GM12801 (cell line): ENCODE data around the gene PPP3CB.

Experiments
- CTCF ChIP-seq: IDR thresholded peaks from one replicate; pipeline ENCODE4 v1.5.1; 2011; ENCODE audit warnings: control low read depth; ENCODE audit not compliant: insufficient read length; ENCODE audit errors: extremely low read depth

Gene PPP3CB

GRCh38 chr10:73406846-73407245 is 89.0 kb downstream of the PPP3CB start:
- TF ChIP-seq CTCF, result no peak

DNA sequence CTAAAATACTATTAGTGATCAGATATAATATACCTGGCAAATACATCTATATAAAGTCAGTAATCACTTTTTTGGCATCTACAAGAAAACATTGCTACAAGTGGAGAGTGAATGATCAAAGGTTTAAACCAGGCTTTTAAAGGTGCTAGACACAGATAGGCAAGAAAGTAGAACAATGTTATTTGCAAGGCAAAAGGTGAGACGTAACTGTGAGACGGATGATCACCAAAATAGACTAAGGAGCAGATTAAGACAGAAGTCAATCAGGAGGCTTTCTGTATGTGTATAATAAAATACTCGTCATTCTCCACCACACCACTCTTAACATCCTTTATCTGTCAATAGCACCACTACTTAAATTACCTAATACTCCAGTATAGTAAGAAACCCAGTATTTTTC is 90.3 kb downstream of the PPP3CB start:
- TF ChIP-seq CTCF, result no peak

GRCh38 chr10:73404690-73405089 is 91.1 kb downstream of the PPP3CB start:
- TF ChIP-seq CTCF, result no peak

GRCh38 chr10:73401636-73402035 is 94.2 kb downstream of the PPP3CB start:
- TF ChIP-seq CTCF, result no peak

DNA sequence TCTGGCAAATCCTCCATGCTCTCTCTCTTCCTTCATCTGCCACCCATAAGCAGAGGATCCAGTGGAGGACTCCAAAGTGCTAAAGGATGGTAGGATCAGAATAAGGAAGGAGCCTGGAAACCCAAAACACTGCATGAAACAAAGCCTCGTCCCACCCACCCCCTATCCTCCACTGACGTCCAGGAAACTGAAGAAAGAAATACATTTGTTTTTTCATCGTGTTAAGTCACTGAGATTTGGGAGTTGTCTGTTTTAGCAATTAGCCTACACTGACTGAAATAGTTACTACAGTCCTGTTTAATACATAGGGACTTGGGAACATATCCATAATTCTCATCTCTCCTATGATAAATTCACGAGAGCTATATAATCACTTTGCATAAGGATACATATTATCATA is 96.8 kb downstream of the PPP3CB start:
- TF ChIP-seq CTCF, result no peak

DNA sequence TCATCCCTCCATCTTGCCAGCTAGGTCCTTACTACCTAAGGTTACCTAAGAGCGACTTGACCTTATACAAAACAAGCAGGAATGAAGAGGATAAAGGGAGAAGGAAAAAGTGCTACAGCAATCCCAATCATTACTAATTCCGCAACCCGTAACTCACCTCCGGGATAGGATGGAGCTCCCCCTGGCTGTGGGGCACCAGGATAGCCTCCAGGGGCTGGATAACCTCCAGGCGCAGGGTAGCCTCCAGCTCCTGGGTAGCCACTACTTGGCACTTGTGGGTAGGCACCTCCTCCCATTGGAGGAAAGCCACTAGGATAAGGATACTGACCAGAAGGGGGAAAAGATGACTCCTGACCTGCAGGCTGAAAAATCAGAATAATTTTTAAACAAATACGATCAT is 97.8 kb downstream of the PPP3CB start:
- TF ChIP-seq CTCF, result no peak

- TF ChIP-seq CTCF, result no peak
Measured at GRCh38 chr10:73388228-73388627, 107.6 kb downstream of the PPP3CB start.

DNA sequence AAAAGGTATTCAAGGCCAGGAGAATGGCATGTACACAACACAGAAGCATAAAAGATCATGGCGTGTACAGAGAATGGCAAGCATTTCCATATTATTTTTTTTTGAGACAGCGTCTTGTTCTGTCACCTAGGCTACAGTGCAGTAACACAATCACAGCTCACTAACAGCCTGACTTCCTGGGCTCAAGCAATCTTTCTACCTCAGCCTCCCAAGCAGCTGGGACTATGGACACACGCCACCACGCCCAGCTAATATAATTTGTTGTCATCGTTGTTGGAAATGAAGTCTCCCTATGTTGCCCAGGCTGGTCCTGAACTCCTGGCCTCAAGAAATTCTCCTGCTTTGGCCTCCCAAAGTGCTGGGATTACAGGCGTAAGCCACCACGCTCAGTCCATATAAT is 109.2 kb downstream of the PPP3CB start:
- TF ChIP-seq CTCF, result no peak
